HL-60 (cell line): Measurements from ENCODE around the gene MBD5.

ENCODE experiments used
- DNase-seq, 2 experiments: peaks; one replicate each; pipeline ENCODE4 v3.0.0-alpha.2; 2010 to 2020; ENCODE audit warnings: low read depth in 1 of 2, low spot score in 1 of 2
- H3K27ac ChIP-seq: fragments of 250-450 bp; sonication (Bioruptor Pico); replicated peaks from 2 replicates; pipeline ENCODE4 v1.5.1; 2020; ENCODE audit warnings: mild to moderate bottlenecking, moderate library complexity
- H3K27me3 ChIP-seq: fragments of 250-450 bp; sonication (Bioruptor Pico); 2 replicates; pipeline ENCODE4 v1.5.1; 2021; ENCODE audit warnings: mild to moderate bottlenecking, moderate library complexity; ENCODE audit not compliant: insufficient read depth, poor library complexity, severe bottlenecking
- H3K4me3 ChIP-seq: replicated peaks from 2 replicates; pipeline ENCODE4 v1.5.1; 2011; ENCODE audit warnings: mild to moderate bottlenecking, control low read depth, low read length; ENCODE audit not compliant: insufficient read depth
- CTCF ChIP-seq: IDR thresholded peaks from one replicate; pipeline ENCODE4 v1.5.1; 2011; ENCODE audit warnings: low read length, control low read depth, inconsistent platforms; ENCODE audit not compliant: insufficient read depth
- GABPA ChIP-seq: IDR thresholded peaks from 2 replicates; pipeline ENCODE4 v1.6.1; 2012; ENCODE audit warnings: low read depth
- POLR2AphosphoS5 ChIP-seq: IDR thresholded peaks from 2 replicates; pipeline ENCODE4 v1.6.1; 2012; ENCODE audit warnings: low read depth
- REST ChIP-seq: IDR thresholded peaks from 2 replicates; pipeline ENCODE4 v1.6.1; 2012; ENCODE audit warnings: low read depth; ENCODE audit not compliant: insufficient replicate concordance
- SPI1 ChIP-seq: IDR thresholded peaks from 2 replicates; pipeline ENCODE4 v1.6.1; 2012; ENCODE audit warnings: low read depth, mild to moderate bottlenecking, borderline replicate concordance

The MBD5 gene

GRCh38 chr2:148103946-148104345, 83.1 kb downstream of the MBD5 start:
- no peak overlapping the region for H3K27ac ChIP-seq
- TF ChIP-seq GABPA (no peak), SPI1 (no peak), POLR2AphosphoS5 (no peak), REST (no peak), CTCF (no peak)
- no peak for DNase-seq
- no peaks in the 10 kb centered on the region for H3K27me3 ChIP-seq
- no peak overlapping the region for H3K4me3 ChIP-seq

- no peak for TF ChIP-seq POLR2AphosphoS5
- TF ChIP-seq REST = no peak
- TF ChIP-seq CTCF = no peak
- TF ChIP-seq GABPA = no peak
- no peak for TF ChIP-seq SPI1
- Histone ChIP-seq H3K27me3 (no peaks in the 10 kb centered on the region), H3K27ac (no peak overlapping the region), H3K4me3 (no peak overlapping the region)
- no peak for DNase-seq
Measured at GRCh38 chr2:148106331-148106730, 85.4 kb downstream of the MBD5 start.

- H3K27me3 ChIP-seq = no peaks in the 10 kb centered on the region
- DNase-seq = no peak
- H3K27ac ChIP-seq = no peak overlapping the region
- TF ChIP-seq CTCF (no peak), REST (no peak), SPI1 (no peak), GABPA (no peak), POLR2AphosphoS5 (no peak)
- no peak overlapping the region for H3K4me3 ChIP-seq
Measured at GRCh38 chr2:148108385-148108784, 87.5 kb downstream of the MBD5 start.
